Measurements from ENCODE around the gene TEX261.

TEX261 gene

GRCh38 chr2:70937866-70938585 lies 56.6 kb downstream of the TEX261 start:
- TF ChIP-seq SIN3A (IDR thresholded peaks at IDR 0.05; ENCODE audit: borderline replicate concordance, insufficient read depth, low read length) (no peak), FOXP2 (optimal IDR thresholded peaks at IDR 0.05; ENCODE audit: borderline replicate concordance, extremely low read depth, extremely low read length, insufficient read depth) (no peak), TAF1 (IDR thresholded peaks at IDR 0.05; ENCODE audit: borderline replicate concordance, insufficient read depth, low read length) (no peak), REST (IDR thresholded peaks at IDR 0.05; ENCODE audit: insufficient read depth in 1 of 2, low read depth in 2 of 2, low read length in 2 of 2) (no peak)

- TF ChIP-seq TAF1 (IDR thresholded peaks at IDR 0.05; ENCODE audit: borderline replicate concordance, insufficient read depth, low read length) (no peak), SIN3A (IDR thresholded peaks at IDR 0.05; ENCODE audit: borderline replicate concordance, insufficient read depth, low read length) (no peak), FOXP2 (optimal IDR thresholded peaks at IDR 0.05; ENCODE audit: borderline replicate concordance, extremely low read depth, extremely low read length, insufficient read depth) (no peak), POLR2AphosphoS5 (IDR thresholded peaks at IDR 0.05; ENCODE audit: low read depth, low read length) (no peak)
Observed at GRCh38 chr2:70936979-70937811, 57.5 kb downstream of the TEX261 start.

- TF ChIP-seq TAF1 (IDR thresholded peaks at IDR 0.05; ENCODE audit: borderline replicate concordance, insufficient read depth, low read length) (no peak), SIN3A (IDR thresholded peaks at IDR 0.05; ENCODE audit: borderline replicate concordance, insufficient read depth, low read length) (no peak), REST (IDR thresholded peaks at IDR 0.05; ENCODE audit: insufficient read depth in 1 of 2, low read depth in 2 of 2, low read length in 2 of 2) (no peak), FOXP2 (optimal IDR thresholded peaks at IDR 0.05; ENCODE audit: borderline replicate concordance, extremely low read depth, extremely low read length, insufficient read depth) (no peak), POLR2AphosphoS5 (IDR thresholded peaks at IDR 0.05; ENCODE audit: low read depth, low read length) (no peak)
Observed at GRCh38 chr2:70936165-70936978, 58.3 kb downstream of the TEX261 start.

All from PFSK-1 (cell line).